Inflammatory macrophage (primary cell): Measurements from ENCODE around the gene TBX4.

ENCODE experiments used
- DNase-seq, 2 donors: peaks; one replicate each; pipeline ENCODE4 v3.0.0-alpha.2; 2020 to 2022
- total RNA-seq, 18 experiments: gene quantifications; one replicate each; lab custom pipeline; 2026; ENCODE audit warnings: mixed read lengths in 6 of 18, inconsistent platforms in 2 of 18; lab: John Stamatoyannopoulos, UW

The TBX4 gene
- 0 to 0.09 (median 0) reads per million in 18 experiments for total RNA-seq

DNA sequence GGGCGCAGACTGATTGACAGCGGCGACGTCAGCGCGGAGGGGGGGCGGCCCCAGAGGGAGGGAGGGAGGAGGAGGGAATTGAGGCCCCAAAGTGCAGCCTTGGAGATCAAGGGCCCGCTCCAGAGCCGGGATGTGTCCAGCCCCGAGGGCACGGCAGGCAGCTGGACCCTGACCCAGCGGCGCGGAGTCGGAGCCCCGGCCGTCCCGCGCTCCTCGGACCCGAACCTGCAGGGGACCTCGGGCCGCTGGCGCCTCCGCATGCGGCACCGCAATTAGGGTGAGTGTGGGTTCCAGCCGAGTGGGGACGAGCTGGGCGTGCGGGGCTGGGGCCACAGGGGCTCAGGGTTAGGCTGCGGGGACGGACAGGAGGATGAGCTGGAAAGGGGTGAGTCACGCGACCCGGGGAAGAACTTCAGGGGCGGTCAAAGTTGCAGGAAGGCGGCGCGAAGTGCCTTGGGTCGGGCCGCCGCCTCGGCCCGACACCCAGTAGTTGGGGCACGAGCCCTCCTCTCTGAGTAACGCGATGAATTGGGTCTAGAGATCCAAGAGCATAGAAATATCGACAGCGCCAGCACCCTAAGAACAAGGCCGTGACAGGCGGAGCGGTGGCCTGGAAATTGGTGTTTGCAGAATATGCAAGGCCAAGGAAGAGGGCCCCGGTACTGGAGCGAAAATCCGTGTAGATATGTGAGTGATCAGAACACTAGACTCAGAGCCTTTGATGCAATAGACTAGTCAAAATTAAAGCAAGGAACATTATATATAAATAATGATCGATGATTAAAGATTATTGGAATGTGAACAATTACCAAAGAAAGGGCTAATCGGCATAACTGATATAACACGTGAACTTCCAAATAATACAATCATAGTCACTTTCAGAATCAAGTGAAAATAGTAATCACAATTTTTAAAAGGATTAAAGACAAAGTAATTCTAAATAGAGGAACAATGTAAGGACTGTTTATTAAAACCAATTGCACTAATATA, at the start of gene TBX4:
Gene TBX4 (plus strand): TSS at position 122 of the 990 bp plus-strand sequence. CDS start 4,069 bp downstream, outside the sequence.
- DNase-seq = no peak

DNA sequence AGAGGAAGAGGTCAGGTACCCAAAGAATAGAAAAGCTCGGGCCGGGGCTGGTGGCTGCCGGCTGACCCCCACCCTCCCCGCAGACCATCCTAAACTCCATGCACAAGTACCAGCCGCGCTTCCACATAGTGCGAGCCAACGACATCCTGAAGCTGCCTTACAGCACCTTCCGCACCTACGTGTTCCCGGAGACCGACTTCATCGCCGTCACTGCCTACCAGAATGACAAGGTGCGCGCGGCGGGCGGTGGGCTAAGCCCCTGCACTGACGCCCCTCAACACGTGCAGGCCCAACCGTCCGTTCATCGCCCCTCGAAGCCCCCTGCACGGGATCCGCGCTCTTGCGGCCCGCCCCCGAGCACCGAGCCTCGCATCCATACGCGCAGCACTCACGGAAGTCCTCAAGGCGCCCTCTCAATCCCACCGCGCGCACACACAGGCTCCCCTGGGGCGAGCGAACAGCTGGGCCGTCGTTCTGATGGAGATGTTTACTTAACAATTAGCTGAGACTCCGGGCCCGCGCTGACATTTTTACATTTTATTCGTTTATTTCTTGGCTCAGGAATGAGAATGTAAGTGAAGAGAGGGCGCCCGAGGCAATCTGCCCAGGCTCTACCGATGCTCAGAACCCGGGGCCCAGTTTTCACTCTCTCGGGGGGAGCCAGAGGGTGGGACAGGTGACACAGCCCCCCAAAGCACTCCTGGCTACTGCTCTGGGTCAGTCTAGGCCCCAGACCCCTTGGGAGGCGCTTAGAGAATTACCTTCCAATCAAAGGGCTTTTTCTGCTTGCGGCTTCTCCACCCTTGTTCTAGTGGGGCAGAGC, 49.0 kb upstream of the TBX4 start:
- DNase-seq = no peak

DNA sequence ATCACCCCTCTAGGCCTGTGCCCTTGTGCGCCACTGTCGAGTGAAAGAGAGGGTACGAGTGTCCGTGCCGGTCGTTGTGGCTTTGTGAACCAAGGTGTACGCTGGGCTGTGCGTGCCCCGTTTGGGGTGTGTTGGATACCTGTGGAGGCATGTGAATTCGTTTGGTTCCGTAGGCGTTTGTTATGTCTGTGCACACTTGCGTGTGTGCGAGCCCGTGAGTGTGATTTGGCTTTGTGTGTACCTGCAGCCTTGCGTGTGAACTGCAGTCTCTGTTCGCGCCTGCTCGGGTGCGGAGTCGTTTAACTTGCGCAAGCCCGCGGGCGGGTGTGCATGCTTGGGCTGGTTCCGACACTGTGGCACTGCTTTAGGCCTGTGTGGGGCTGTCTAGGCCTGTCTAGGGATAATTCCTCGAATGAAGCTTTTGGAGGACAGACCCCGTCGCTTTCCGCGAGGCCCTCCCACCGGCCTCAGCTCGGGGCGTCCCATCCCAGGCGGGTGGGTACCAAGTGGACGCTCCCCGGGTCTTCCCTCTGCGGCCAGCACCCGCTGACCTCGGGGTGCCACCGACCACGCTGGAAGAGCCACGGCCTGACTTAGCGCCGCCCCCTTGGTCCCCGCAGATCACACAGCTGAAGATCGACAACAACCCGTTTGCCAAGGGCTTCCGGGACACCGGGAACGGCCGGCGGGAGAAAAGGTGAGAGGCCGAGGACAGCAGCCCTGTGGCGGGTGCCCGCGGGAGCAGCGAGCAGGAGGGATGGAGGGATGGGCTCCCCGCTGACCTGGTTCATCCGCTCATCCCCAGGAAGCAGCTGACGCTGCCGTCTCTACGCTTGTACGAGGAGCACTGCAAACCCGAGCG, 48.2 kb upstream of the TBX4 start:
- no peak for DNase-seq

DNA sequence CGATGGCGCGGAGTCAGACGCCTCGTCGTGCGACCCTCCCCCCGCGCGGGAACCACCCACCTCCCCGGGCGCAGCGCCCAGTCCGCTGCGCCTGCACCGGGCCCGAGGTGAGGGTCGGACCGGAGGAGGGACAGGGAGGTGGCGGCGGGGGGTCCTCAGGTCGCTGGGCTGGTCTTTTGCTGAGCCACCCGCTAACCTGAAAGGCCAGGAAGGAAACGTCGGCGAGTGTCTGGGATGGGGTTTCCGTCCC, 47.6 kb upstream of the TBX4 start:
- no peak for DNase-seq

DNA sequence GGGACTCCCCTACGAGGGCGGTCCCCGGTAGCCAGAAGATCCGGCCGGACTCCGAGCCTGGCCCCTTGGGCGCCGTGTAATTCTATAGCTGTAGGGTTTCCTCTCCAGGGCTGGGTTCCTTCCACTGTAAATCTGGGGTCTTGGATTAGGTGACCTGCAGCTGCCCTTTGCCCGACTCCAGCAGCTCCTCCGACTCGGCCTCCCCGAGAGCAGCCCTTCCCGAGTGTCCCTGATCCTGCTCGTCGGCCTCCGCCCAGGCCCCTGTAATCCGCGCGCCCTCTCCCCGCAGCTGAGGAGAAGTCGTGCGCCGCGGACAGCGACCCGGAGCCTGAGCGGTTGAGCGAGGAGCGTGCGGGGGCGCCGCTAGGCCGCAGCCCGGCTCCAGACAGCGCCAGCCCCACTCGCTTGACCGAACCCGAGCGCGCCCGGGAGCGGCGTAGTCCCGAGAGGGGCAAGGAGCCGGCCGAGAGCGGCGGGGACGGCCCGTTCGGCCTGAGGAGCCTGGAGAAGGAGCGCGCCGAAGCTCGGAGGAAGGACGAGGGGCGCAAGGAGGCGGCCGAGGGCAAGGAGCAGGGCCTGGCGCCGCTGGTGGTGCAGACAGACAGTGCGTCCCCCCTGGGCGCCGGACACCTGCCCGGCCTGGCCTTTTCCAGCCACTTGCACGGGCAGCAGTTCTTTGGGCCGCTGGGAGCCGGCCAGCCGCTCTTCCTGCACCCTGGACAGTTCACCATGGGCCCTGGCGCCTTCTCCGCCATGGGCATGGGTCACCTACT, 47.1 kb upstream of the TBX4 start:
- DNase-seq = no peak

DNA sequence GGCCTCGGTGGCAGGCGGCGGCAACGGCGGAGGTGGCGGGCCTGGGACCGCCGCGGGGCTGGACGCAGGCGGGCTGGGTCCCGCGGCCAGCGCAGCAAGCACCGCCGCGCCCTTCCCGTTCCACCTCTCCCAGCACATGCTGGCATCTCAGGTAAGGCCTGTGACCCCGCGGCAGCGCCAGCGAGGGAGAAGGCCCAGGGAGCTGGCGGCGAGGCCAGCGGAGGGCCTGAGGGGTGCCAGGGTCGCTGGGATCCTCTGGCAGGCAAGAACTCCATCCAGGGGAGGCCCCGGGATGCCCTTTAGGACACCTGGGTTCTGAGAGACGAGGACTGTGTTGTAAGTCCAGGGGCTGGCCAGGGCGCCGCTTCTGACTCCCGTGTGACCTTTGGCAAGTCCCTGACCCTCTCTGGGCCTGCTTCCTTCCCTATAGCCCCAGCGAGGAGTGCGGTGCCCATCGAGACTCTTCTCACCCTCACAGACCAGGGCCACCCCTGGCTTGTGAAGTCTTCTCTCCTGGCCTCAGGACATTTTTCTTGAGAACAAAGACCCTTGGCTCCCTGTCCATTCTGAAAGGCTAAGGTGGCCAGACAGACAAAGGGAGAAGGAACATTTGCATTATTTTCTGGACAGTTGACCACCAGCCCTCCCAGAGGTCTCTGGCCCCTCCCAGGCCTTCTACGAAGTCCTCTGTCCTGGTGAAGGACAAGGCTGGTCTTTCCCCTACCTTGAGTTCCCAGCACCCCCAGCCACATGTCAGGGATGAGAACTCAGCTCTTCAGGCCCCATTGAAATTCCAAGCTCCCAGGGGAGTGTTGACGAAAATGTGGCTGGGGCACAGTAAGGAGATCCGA, 46.3 kb upstream of the TBX4 start:
- DNase-seq = no peak

DNA sequence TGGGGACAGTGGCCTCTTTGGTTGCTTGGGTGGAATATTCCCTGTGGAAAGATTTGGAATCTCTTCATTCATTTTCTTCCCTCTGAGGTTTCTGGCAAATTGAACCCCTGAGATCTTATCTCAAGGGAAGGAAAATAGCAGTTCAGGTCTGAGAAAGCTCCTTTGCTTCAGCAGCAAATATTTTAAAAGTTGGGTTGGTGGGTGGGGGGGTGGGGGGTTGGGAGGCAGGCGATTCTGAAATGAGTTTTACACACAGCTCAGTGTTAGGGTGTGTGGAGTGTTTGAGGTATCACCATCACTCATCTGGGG, 45.7 kb upstream of the TBX4 start:
- DNase-seq = no peak

DNA sequence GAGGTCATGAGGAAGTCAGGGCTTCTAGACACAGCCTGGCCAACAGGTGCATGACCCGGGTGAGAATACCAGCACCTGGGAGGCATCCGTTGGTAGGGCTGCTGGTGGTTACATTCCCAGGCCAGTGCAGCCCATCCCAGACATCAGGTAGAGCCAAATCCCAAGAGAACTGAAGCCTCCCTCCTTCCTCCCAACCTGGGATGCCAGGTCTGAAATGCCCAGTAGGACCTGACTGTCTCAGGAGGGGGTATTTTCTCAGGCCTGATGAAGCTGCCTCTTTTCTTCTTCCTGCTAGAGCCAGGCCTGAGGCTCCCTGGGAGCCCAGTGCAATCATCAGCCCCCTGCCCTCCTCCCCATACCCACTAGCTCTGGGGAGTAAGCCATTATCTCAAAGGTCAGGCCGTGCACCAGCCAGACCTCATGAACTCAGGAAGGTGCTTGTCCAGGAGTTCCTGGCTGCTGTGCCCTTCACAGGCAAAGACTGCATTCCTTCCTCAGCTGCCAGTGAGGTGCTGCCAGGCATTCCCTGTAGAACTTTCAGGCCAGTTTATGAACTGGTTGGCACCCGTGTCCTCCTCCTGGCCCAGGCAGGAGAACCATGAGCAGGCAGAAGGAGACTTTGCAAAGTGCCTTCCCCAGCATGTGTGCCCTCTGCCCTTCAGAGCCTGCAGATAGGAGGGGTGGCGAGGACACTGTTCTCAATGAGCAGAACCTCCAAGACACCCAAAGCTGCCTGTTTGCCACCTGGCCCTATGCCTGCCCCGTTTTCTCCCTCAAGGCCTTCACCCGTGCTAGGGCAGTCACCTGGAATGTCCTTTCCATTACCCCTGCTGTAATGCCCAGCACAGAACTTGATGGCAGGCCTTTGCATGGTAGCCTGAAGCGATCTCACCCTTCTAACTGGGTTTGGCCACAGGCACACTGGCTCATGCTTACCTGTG, 45.0 kb upstream of the TBX4 start:
- no peak for DNase-seq

DNA sequence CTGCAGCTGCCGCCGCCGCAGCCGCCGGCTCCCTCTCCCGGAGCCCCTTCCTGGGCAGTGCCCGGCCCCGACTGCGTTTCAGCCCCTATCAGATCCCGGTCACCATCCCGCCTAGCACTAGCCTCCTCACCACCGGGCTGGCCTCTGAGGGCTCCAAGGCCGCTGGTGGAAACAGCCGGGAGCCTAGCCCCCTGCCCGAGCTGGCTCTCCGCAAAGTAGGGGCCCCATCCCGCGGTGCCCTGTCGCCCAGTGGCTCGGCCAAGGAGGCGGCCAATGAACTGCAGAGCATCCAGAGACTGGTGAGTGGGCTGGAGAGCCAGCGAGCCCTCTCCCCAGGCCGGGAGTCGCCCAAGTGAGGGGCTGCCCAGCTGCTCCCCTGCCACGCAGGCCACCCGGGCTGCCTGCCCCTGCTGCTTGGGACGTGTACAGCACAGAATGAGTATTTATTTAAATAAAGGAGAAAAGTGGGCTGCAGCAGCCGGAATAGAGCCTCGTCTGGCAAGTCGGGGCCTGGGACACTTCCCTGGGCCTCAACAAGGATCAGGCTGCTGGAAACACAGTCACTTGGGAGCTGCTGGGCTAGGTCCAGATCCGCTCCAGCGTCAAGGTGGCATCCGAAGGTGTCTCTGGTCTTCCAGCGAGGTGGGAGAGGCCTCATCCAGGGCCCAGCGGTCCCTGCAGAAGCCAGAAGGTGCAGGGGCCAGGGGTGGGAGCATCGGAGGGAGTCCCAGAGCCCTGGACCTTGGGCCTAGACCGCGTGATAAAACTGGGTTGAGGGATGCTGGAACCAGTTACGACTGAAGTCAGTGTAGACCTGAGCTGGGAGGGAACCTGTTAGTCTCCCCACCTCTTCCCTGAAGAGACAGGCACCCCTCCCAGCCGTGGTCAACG, 43.8 kb upstream of the TBX4 start:
- DNase-seq = no peak

DNA sequence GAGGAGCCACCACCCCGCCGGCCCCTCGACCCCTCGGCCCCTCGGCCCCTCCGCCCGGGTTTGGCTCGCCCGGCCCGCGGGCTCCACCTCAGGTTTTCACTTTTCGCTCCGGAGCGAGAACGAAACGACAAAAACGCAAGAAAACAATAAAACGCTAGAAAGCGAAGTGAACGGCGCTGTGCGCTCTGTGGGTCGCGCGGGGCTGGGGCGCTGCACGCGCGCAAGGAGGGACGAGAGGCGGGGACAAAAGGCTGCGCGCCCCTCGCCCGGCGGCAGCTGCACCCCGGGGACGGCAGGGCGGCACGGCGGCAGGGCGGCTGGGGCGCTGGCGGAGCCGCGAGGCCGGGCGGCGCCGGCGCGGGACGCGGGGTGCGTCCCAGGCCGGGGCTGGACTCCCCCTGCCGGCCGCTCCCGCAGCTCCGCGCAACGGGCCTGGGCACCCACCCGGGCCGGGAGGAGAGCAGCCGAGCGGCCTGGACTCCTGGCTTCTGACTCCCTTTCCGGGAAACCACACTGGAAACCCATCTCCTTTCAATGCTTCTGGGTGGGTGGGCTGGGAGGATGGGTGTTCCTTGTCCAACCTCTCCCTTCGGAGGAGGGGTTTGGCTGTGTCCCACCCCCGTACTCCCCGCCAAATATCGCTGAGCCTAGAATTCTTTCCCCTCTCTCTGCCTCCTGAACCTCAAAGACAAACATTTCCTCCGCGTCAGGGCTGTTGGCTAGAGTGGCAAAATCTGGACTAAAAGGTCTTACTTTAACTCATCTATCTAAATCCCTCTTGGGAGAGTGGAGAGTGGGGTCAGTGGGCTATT, 42.7 kb upstream of the TBX4 start:
- peak; percentile 27 to 55 for DNase-seq

DNA sequence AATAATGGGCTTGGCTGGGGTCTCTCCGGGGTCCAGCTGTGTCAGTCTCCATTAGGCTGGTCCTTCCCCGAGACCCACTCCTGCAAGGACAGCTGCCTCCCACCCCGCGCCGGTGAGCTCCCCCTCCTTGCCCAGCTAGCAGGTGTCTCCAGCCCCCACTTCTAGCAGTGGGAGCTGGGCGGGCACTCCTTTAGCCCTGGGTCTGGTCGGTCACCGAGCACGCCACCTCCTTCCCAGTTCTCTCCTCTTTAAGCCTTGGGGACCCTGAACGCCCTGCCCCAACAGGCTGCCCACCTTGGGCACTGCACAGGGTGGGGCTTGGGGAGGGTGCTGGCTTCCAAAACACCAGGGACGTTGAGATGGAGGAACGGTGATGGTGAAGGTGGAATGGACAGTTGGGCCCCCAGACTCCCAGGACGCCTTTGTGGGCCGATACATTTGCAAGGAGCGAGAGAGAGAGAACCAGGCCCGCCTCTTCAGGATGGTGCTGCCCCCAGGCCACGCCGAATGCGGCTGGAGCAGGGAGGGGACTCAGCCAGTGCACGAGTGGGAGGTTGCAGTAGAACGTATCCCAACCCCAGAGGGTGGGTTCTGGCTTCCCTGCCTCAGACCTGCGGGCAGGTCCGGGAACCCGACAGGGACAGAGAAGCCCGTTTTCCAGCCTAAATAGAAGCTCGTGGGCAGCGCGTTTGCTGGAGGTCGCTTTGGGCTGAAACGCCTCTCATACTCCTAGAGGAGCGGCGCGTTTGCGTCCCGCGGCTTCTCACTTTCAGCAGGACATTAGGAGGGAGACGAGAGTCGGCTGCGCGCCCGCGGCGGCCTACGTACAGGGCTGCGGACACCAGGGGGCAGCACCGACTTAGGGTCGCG, 41.8 kb upstream of the TBX4 start:
- peak; percentile 36 to 45 for DNase-seq

DNA sequence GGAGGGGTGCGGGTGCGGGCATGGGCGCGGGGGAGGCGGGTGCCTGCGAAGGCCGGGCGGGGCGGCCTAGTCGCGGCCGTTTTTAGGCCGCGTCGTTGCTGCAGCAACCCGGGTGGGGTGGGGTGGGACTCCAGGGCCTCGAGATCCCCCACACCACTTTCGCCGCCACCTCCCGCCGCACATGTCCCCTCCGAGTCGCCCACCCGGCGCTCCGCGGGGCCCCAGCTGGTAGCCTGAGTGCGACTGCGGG, 41.3 kb upstream of the TBX4 start:
- no peak for DNase-seq

DNA sequence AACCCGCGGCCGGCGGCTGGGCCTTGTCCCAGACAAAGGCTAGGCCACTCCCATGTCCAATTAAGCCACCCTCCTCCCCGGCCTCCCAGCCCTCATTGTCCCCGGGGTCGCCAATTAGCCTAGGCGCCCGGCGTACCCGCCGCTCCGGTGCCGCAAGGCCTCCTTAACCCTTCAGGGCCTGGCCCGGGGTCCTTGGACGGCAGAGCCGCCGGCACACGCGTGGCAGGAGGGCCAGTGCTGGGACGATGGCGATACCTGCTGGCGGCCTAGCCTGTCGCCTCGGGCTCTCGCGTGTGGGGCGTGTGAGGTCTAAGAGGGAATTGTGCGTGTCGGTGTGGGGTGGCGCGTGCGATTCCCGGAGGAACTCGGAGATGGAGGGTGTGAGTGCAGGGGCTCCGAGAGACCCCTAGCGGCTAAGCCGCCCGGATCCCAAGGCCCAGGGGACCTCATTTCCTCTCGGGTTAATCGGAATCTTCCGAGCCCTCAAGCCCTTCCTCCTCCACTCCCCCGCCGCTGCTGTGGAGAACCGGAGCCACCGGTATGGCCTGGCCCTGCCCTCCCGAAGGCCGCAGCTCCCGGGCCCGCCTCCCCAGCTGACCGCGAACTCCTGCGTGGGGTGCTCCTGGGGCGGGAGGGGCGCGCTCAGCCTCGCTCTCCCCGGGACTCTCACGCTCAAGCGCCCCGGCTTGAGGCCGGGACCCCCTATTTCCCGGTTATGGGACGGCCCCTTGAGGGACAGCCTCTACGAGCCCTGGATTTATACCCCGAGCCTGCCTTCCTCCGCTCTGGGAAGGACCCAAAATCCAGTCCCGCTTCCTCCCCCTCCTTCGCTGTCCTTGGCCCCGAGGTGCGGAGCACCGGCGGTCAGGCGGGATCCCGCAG, 40.7 kb upstream of the TBX4 start:
- DNase-seq = peak in 1 of 2 donors; percentile 26

DNA sequence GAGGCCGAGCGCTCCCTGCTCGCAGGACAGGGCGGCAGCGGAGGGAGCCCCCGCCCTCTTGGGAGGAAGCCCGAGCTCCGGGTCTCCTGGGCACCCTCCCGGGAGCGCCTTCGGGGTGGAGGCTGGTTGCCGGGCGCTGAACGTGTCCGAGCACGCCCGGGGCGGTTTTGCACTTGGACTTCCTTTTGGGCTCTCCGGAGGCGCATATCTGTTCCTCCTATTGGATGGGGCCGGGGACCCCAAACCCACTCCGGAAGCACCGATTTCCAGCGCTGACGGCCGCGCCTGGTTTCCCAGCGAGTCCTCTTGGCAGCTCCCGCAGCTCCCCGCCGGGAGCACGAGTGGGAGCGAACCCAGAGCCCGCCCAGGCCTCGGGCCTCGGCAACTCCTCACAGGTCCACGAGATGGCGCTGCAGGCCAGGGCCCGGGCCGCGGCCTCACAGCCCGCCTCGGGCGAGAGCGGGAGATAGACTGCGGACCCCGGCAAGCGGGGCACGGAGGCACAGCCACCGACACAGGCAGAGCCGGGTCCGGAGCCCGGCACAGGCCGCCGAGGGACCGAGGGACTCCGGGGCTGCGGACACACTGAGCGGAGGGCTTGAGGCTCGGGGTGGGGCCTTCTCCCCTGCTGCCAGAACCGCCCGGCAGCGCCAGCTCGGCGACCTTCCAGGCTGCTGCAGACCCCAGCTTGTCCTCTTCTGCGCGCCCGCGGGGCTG, 39.9 kb upstream of the TBX4 start:
- peak; percentile 71 to 76 for DNase-seq

DNA sequence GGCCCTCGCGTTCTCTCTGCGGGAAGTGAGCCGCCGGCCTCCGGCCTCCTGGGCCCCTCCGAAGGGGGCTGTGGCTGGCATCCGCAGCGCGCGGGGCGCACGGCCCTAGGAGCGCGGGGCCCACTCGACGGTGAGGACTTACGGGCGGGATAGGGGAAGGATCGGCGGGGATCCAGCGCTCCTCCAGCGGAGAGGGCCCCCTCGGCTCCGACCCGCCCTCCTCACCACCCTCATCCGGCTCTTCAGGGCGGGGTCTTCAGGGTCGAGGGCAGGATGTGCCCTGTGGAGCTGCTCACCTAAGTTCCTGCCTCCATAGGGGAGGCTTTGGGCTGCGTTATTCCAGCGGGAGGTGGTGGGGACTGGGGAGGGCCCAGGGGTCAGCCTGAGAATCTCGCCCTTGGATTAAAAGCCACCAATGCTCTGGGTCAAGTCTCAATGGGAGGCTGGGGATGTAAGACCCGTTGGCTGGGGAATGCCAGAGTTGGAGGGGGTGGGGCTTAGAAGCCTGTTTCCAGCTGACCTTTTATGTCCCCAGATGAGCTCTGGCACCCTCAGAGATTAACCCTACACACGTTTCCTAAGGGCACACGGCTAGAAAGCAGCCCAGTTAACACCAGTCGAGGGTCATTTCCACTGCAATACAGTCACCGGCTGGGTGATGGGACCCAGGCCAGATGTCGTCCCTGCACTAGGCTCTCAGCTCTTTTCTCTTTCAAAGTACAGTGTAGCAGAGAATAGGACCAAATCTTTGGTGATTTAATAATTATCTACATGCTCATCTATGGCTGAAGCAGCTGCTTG, 39.2 kb upstream of the TBX4 start:
- DNase-seq = no peak
